KOPT-K1 (cell line): ENCODE measurements around the gene RHOT2.

Source experiments
- H3K27ac ChIP-seq: fragments of 200-600 bp; sonication (generic); 2 replicates; pipeline ENCODE4 v1.5.1; 2016; ENCODE audit warnings: antibody characterized with exemption, mild to moderate bottlenecking, low read depth, low read length; ENCODE audit not compliant: poor library complexity, severe bottlenecking
- H3K36me3 ChIP-seq: fragments of 200-600 bp; sonication (generic); 2 replicates; pipeline ENCODE4 v1.5.1; 2017; ENCODE audit warnings: antibody characterized with exemption, mild to moderate bottlenecking, low read length, moderate library complexity; ENCODE audit not compliant: insufficient read depth
- H3K9me3 ChIP-seq: fragments of 200-600 bp; sonication (generic); 2 replicates; pipeline ENCODE4 v1.5.1; 2017; ENCODE audit warnings: antibody characterized with exemption, low read length, mild to moderate bottlenecking; ENCODE audit not compliant: insufficient read depth, poor library complexity, severe bottlenecking

Gene RHOT2

DNA sequence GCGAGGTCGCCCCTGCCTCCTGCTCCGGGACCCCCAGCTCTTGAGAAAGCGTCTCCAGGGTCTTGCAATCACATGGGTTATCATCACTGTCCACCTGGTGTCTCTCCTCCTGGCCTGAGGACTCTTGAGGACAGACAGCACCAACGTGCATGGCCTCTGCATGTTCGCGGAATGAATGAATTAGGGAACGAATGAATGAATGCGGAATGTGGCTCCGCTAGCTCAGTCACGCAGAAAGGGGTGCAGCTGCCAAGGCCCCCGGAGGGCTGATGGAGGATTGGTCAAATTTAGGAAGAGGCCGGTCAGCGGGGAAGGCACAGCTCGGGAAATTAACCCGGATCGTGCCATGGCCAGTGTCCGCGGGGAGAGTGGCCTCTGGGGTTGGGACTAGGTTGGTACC lies 34.4 kb downstream of the RHOT2 start:
- H3K36me3 ChIP-seq = no peaks in the 10 kb centered on the region
- no peaks in the 10 kb centered on the region for H3K9me3 ChIP-seq
- H3K27ac ChIP-seq = no peak overlapping the region

DNA sequence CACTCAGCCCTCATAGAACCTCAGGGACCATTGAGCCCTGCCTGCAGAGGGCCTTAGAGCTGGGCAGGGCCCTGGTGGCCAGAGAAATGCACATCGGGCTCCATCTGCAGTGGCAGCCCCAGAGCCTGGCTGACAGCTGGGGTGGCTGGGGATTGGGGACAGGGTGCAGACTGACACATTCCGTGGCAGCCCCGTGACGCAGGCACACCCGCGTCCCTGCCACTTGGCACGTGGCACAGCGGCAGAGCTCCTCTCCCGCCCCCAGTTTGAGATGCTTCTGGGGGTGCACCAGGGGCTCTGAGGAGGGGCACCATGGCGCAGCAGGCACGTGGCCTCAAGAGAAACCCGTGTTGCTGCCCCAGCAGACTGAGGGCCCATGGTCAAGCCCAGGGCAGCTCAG lies 35.5 kb downstream of the RHOT2 start:
- H3K27ac ChIP-seq = no peak overlapping the region
- no peaks in the 10 kb centered on the region for H3K9me3 ChIP-seq

DNA sequence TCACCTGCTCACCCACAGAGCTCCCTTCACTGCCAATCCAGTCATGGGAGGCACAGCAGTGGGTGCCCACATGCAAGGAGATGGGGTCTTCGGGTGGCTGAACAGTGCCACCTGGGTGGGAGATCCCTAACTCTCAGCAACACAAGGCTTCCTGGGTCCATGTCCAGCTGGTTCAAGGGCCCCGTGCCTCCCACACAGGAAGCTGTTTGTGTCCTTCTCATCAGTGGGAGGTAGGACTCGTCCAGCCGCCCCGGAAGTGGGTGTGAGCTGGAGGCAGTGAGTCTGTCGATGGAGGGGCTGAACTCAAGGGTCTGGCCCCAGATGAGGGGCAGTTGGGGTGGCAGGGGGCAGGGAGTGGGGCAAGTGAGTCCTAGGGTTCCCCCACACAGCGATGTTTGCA lies 36.1 kb downstream of the RHOT2 start:
- Histone ChIP-seq H3K36me3 (no peaks in the 10 kb centered on the region), H3K9me3 (no peaks in the 10 kb centered on the region), H3K27ac (no peak overlapping the region)

More for the DNA sequence above, 35.5 kb downstream of the RHOT2 start:
- H3K36me3 ChIP-seq = no peaks in the 10 kb centered on the region

DNA sequence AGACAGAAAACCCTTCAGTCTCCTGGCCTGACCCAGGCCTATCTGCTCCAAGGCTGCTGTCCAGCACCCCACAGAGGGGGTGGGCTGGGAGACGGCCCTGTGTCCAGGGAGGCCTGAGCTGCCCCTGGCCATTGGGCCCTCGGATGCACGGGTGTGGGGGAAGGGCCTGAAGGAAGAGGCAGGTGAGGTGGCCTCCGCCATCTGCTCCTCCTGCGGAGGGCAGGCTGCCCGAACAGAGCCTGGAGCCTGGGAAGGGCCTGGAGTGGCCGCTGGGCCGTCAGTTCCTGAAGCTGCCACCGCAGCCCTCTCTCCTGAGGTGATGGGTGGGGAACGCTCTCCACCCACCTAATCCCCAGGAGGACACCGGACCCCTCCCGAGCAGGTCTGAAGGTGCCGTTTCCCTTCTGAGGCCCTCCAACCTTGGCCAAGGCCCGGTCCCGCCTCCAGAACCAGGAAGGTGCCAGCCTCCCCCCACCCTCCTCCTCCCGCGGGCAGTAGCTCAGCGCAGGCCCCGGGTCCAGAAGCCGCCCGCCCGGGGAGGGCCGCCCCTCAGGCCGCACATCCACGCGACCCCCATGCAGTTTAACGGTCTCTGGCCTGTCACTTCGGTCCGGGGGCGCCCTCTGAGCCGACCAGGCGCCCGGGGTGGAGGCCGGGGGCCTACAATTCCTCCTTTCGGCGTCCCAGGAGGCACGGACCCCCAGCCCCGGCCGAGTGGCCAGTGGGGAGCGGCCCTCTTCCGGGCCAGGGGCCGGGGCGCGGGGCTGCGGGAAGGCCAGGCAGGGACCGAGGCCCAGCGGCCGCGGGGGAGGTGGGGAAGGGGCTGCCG lies 36.8 kb downstream of the RHOT2 start:
- no peaks in the 10 kb centered on the region for H3K36me3 ChIP-seq
- H3K27ac ChIP-seq = no peak overlapping the region
- no peaks in the 10 kb centered on the region for H3K9me3 ChIP-seq

DNA sequence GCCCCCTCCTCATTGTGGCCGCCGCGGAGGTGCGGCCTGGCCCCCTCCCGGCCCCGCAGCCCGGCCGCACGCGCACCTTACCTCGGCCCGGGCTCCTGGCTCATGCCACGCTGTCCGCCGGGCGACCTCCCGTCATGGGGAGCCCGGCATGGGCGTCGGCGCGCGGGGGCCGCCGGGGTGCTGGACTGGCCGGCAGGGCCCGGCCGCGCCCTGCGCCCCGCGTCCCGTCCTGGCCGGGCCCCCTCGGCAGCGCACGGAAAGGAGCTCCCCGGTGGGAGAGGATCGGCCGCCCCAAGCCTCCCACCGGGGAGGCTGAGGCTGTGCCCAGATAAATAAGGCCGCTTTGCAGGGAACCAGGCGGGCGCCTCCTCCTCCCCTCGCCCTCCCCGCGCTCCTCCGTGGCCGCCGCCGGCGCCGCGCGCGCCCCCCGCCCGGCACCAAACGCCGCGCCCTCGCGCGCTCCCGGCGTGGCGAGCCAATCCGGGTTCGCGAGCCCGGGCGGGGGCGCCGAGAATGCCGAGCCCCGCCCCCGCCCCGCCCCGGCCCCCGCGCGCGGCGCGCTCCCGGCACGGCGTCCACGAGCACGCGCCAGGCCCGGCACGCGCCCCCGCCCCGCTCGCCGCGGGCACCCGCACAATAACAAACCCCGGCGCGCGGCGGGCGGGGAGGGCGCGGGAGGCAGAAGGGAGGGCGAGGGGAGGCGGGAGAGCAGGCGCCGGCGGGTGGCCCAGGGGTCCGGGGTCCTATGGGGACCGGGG lies 37.7 kb downstream of the RHOT2 start, which contains the start of gene FBXL16:
FBXL16 (minus strand) TSS at position 371 of the 758 bp plus-strand sequence. CDS start 8,396 bp downstream, outside the sequence.
- H3K27ac ChIP-seq = no peak within 1 kb of the TSS
- no peaks in the 10 kb centered on the region for H3K9me3 ChIP-seq
- H3K36me3 ChIP-seq = no peaks in the 10 kb centered on the region

DNA sequence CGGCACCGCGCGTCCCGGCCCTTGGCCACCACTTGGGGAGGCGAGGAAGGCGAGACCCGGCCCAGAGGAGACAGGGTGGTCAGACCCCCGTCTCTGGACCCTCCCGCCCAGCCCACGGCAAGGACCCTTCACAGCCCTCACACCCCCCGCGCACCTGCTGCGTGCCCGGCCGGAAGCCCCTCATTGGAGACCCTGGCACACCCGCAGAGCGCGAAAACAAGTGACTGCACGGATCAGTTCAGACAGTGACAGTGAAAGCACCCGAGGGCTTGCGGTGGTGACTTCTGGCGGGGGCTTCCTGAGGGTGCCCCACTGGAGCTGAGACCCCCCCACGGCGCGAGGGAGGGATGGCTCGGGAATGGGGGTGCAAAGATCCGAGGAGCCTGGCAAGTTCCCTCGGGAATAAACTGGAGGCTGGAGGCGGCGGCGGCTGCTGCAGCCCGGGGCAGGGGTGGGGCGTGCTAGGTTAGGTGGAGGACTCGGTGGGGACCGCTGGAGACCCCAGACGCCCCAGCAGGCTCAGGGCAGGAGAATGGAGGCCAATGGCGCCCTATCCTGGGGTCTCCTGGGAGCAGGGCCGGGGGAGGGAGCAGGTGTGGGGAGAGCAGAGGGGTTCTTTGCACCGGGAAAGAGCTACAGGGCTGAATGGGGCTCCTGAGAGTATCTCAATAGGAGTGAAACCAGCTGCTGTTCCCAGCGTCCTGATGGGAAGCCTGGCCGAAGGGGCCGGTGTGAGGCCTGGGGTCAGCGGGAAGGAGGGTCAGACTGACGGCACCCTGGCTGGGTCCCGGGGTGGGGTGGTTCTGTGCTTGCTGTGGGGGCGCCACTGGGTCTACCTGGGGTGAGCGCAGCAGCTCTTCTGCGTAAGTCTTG lies 38.5 kb downstream of the RHOT2 start:
- no peaks in the 10 kb centered on the region for H3K36me3 ChIP-seq
- no peaks in the 10 kb centered on the region for H3K9me3 ChIP-seq
- no peak overlapping the region for H3K27ac ChIP-seq

DNA sequence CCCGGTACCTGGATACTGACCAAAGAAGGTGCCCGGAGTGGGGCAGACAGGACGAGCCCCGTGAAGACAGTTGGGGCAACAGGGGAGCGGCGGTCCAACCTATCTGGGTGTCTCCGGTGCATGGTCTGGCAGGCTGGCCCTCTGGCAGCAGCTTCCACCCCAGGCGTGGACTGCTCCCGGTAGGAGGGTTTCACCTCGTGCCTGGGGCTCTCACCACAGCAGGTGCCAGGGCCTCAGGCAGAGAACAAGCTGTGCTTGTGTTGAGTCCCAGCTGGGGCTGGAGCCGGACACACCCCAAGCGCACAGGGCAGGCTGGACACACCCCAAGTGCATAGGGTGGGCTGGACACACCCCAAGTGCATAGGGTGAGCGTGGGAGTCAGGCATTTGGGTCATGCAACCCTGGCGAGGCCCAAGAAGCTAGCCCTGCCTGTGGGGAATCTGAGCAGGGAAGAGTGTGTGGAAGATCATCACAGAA lies 39.2 kb downstream of the RHOT2 start:
- H3K36me3 ChIP-seq = no peaks in the 10 kb centered on the region
- H3K9me3 ChIP-seq = no peaks in the 10 kb centered on the region
- H3K27ac ChIP-seq = no peak overlapping the region

DNA sequence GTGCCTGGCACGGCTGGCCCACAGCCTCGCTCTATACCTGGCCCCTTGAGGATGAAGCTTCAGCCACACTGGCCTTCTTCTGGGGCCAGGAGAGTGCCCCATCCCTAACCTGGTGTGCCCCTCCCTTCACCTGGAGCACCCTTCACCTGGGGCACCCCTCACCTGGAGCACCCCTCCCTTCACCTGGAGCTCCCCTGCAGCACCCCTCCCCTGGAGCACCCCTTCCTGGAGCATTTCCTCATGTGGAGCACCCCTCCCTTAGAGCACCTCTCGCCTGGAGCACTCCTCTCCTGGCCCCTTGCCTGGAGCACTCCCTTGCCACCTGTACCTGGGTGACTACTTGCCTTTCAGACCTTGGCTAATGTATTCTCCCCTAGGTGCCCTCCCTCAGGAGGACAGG lies 40.1 kb downstream of the RHOT2 start:
- Histone ChIP-seq H3K36me3 (no peaks in the 10 kb centered on the region), H3K9me3 (no peaks in the 10 kb centered on the region), H3K27ac (no peak overlapping the region)

DNA sequence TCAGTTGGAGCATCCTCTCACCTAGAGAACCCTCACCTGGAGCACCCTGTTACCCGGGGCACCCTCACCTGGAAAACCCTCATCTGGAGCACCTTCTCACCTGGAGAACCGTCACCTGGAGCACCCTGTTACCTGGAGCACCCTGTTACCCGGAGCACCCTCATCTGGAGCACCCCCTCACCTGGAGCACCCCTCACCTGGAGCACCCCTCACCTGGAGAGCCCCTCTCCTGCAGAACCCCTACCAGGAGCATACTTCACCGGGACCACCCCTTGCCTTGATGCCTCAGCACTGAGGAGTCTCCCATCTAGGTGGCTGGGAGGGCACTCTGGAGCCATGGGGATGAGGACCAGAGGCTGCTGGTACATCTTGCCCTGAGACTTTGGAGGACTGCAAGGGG lies 41.0 kb downstream of the RHOT2 start:
- H3K9me3 ChIP-seq = no peaks in the 10 kb centered on the region

DNA sequence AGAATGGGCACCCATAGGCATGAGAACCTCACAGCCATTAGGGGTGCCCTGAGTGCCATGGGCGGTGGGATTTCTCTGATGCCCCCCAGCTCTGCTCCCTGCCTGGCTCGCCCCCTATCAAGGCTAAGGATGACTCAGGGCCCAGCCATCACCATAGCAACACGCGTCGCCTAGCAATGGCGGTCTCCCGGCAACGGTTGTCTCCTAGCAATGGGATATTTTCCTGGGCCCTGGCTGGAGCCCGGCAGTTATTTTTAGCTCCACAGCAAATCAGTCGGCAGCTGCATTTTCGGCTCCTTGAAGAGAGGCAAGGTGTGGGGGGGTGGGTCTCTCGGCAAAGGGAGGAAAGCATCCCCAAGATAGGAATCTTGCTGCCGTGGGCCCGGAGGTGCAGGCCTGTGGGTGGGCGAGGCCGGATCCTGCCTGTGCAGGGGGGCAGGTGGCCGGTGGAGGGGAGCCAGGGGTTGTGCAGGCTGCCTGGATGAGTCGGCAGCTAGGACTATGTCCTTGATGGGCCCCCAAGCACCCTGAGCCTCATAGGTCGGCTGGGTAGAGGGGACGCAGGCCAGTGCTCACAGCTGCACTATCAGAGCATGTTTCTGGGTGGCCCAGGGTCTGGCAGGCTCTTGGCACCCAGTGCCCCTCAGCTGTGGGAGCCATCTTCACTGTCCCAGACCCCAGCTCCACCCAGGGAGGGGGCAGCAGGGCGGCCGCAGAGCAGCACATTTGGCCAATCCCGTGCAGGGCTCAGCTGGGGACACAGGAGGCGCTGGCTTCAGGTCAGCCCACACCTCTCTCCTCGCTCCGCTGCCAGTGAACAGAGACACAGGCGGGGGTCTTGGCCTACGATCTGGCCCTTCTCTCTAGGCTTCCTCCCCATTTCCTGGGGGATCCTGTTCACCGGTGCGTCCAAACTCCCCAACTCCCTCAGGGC lies 41.9 kb downstream of the RHOT2 start:
- H3K9me3 ChIP-seq = no peaks in the 10 kb centered on the region
- no peaks in the 10 kb centered on the region for H3K36me3 ChIP-seq
- H3K27ac ChIP-seq = no peak overlapping the region

More for the DNA sequence above, 41.0 kb downstream of the RHOT2 start:
- Histone ChIP-seq H3K36me3 (no peaks in the 10 kb centered on the region), H3K27ac (no peak overlapping the region)

DNA sequence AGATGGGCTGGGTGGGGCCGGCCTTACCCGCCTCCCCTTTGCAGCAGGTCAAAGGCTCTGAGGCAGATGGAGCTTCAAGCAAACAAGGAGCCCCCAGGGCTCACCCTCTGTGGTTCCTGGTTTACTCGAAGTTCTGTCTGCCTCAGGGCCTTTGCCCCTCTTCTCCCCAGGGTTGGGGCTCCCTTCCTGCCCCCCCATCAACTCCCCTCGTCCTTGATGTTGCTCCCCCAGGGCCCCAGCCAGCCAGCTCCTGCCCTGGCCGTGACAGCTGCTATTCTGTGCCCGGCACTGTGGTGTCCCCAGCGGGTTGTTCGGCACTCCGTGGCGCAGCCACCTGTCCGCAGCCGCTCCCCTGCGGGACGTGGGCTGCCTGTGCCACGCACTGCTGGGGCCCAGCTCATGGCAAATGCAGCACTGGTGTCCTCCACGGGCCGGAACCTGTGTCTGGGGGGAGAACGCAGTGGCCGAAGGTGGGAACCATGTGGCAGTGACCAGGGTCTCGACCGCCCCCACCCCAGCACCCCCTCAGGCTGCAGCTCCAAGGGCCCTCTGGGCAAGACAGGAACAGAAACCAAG lies 42.7 kb downstream of the RHOT2 start:
- H3K36me3 ChIP-seq = no peaks in the 10 kb centered on the region
- no peak overlapping the region for H3K27ac ChIP-seq
- no peaks in the 10 kb centered on the region for H3K9me3 ChIP-seq

DNA sequence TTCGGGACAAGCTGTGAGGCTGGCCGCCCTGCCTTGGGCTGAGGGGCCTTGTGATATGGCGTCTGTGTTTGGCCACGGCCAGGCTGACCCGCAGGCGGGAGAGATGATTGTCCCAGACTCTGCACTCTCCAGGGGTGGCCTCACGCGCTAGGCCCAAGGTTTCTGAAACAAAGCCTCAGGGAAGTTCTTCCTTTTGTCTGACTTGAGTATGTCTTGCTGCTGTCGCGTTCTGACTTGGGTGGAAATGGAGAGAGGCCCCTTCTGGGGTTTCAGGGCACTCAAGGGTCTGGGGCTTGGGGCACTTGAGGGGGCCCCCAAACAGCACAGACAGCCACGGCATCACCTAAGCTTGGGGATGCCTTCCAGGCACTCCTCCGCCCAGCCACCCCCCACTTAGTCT lies 43.2 kb downstream of the RHOT2 start:
- no peaks in the 10 kb centered on the region for H3K36me3 ChIP-seq
- no peak overlapping the region for H3K27ac ChIP-seq
- H3K9me3 ChIP-seq = no peaks in the 10 kb centered on the region

DNA sequence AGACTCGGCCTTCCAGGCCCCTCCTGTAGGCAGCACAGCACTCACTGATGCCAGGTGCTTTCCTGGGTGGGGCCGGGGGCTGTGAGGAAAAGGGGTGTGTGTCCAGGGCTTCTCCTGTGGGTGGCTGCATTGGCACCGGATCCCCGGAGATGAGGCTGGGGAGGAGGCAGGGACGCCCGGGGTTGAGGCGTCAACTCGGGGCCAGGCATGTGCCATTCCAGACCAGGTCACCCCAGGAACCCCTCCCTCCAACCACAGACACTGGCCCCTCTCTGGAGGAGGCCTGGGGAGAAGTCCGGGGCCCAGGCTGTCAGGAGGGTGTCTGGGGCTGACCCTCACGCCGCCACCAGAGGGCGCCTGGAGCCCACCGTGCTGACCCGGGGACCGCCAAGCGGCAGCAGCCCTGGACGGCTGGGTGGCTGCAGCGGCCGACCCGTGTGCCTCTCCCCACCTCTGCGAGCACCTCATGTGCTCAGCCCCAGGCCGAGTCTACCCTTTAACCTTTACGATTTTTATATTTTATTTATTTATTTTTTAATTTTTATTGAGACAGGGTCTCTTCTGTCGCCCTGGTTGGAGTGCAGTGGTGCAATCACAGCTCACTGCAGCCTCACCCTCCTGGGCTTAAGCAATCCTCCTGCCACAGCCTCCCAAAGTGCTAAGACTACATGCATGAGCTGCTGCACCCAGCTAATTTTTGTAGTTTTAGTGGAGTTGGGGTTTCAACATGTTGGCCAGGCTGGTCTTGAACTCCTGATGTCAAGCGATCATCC lies 43.8 kb downstream of the RHOT2 start:
- no peak overlapping the region for H3K27ac ChIP-seq

More for the DNA sequence above, 43.8 kb downstream of the RHOT2 start:
- Histone ChIP-seq H3K9me3 (no peaks in the 10 kb centered on the region), H3K36me3 (no peaks in the 10 kb centered on the region)
